GM12878 (cell line): ENCODE measurements around the gene ADD1. TPM values are rescaled to one million over a fixed set of nuclear protein-coding genes. Genes with fewer than 3 reads are reported as not detected.
A peak's percentile ranks its signal among the peaks of the same experiment; 100 is the strongest.

Source experiments
- ATAC-seq: fragments of 200-7000 bp; cut with Tn5 transposase; 3 replicates; pipeline ENCODE4 v1.9.1; 2020; ENCODE audit warnings: mild to moderate bottlenecking, moderate library complexity
- BruUV-seq: library from RNA; stranded (reverse); fragments of 400-500 nt; replicated peaks from 2 replicates; lab custom pipeline; 2021; lab: Mats Ljungman, UMichigan
- CTCF ChIA-PET: fragments of 300-600 bp; sonication (Branson Sonifier 250); formaldehyde crosslinking; extraction: SDS; loops from one replicate; lab custom pipeline; 2021; ENCODE audit warnings: inconsistent platforms; lab: Yijun Ruan, JAX
- POLR2A ChIA-PET: fragments of 350-600 bp; formaldehyde crosslinking; extraction: SDS; loops from one replicate; lab custom pipeline; 2021; ENCODE audit warnings: inconsistent platforms; lab: Charles Lee
- RAD21 ChIA-PET: fragments of 300-600 bp; sonication (Branson Sonifier 250); formaldehyde crosslinking; loops from one replicate; lab custom pipeline; 2023; ENCODE audit warnings: antibody characterized with exemption; ENCODE audit not compliant: unreplicated experiment; lab: Charles Lee
- SMC1A ChIA-PET: fragments of 300-600 bp; sonication (Branson Sonifier 250); formaldehyde crosslinking; loops from one replicate; lab custom pipeline; 2023; ENCODE audit not compliant: unreplicated experiment, uncharacterized antibody; lab: Charles Lee
- DNase-seq: peaks from one replicate; pipeline ENCODE4 v3.0.0-alpha.2; 2011; ENCODE audit warnings: low read depth, low spot score
- FAIRE-seq: peaks from 3 replicates; lab custom pipeline; 2011; peaks lifted over from hg19 to GRCh38; lab: Jason Lieb, UNC
- H2AFZ ChIP-seq: 2 replicates; pipeline ENCODE4 v1.6.0; 2011; ENCODE audit warnings: low read depth, low read length, control low read depth; ENCODE audit not compliant: control insufficient read depth
- H3K27ac ChIP-seq: 2 replicates; pipeline ENCODE4 v1.5.1; 2011; ENCODE audit warnings: control low read depth; ENCODE audit not compliant: control insufficient read depth, insufficient read depth
- H3K27me3 ChIP-seq, 2 experiments: replicated peaks in 1 of 2; 2 replicates each; pipeline versions ENCODE4 v1.6.0 to v1.6.1; 2011; ENCODE audit warnings: low read length in 1 of 2; ENCODE audit not compliant: control insufficient read depth in 2 of 2, insufficient read depth in 2 of 2
- H3K36me3 ChIP-seq, 2 experiments: 2 replicates each; pipeline ENCODE4 v1.5.1; 2011; ENCODE audit warnings: low read length in 1 of 2; ENCODE audit not compliant: control insufficient read depth in 2 of 2, insufficient read depth in 2 of 2
- H3K4me1 ChIP-seq: 2 replicates; pipeline ENCODE4 v1.6.1; 2011; ENCODE audit warnings: mild to moderate bottlenecking, low read length, moderate library complexity, mixed read lengths; ENCODE audit not compliant: control insufficient read depth, insufficient read depth
- H3K4me2 ChIP-seq: 2 replicates; pipeline ENCODE4 v1.6.0; 2011; ENCODE audit warnings: control low read depth; ENCODE audit not compliant: control insufficient read depth, insufficient read depth
- H3K4me3 ChIP-seq: fragments of 200-600 bp; sonication (generic); 2 replicates; pipeline ENCODE4 v1.5.1; 2016
- H3K79me2 ChIP-seq: 2 replicates; pipeline ENCODE4 v1.6.0; 2011; ENCODE audit warnings: low read length; ENCODE audit not compliant: control insufficient read depth, insufficient read depth
- H3K9ac ChIP-seq: 2 replicates; pipeline ENCODE4 v1.8.0; 2011; ENCODE audit warnings: low read length, control low read depth, mixed read lengths; ENCODE audit not compliant: control insufficient read depth, insufficient read depth
- H3K9me3 ChIP-seq: replicated peaks from 3 replicates; pipeline ENCODE4 v1.5.1; 2011; ENCODE audit warnings: mild to moderate bottlenecking, low read length; ENCODE audit not compliant: control insufficient read depth, insufficient read depth
- H4K20me1 ChIP-seq: 2 replicates; pipeline ENCODE4 v1.6.0; 2011; ENCODE audit not compliant: control insufficient read depth, insufficient read depth
- CHD1 ChIP-seq: IDR thresholded peaks from 2 replicates; pipeline ENCODE4 v1.6.1; 2012; ENCODE audit warnings: low read depth, low read length, improper control_type of control experiment
- IKZF1 ChIP-seq: fragments of 450-650 bp; conservative IDR thresholded peaks from 2 replicates; pipeline ENCODE4 v1.6.1; 2017; ENCODE audit warnings: antibody characterized with exemption, mild to moderate bottlenecking
- KDM1A ChIP-seq: fragments of 200-600 bp; sonication (generic); IDR thresholded peaks from 2 replicates; pipeline ENCODE4 v1.6.1; 2016; ENCODE audit warnings: borderline replicate concordance
- MTA2 ChIP-seq: fragments of 450-650 bp; IDR thresholded peaks from 2 replicates; pipeline ENCODE4 v1.6.1; 2016; ENCODE audit warnings: low read depth, mild to moderate bottlenecking, moderate library complexity
- NR2F1 ChIP-seq: fragments of 450-650 bp; conservative IDR thresholded peaks from 2 replicates; pipeline ENCODE4 v1.6.1; 2017; ENCODE audit warnings: mild to moderate bottlenecking
- ZNF24 ChIP-seq: fragments of 450-650 bp; IDR thresholded peaks from 2 replicates; pipeline ENCODE4 v1.6.1; 2017; ENCODE audit warnings: antibody characterized with exemption, mild to moderate bottlenecking
- WGBS: methylation state at CpG from one replicate; pipeline ENCODE4 v1.1.6; 2016; ENCODE audit warnings: low lambda C conversion rate; ENCODE audit not compliant: insufficient replicate concordance, insufficient coverage; ENCODE audit errors: missing lambda C conversion rate; 5-methylcytosine and 5-hydroxymethylcytosine counted together
- in situ Hi-C: fragments of 300-500 bp; cut with MboI; formaldehyde crosslinking; loops from 9 replicates; pipeline ENCODE4 v1.14.3; 2018; ENCODE audit warnings: mixed read lengths
- intact Hi-C: fragments of 100-400 bp; cut with micrococcal nuclease; formaldehyde crosslinking; loops from one replicate; pipeline ENCODE4 v1.14.2; 2022; ENCODE audit not compliant: unreplicated experiment
- polyA plus RNA-seq, 11 experiments: library from polyadenylated mRNA; depleted of rRNA in 4 of 11; unstranded in 6 of 11; stranded (reverse) in 5 of 11; fragments of >200 nt; fragmentation: Nextera tagmentation in 4 of 11; fragmentation: Illumina TruSeq in 1 of 11; extraction: Ambion mirVana in 4 of 11; extraction: Trizol in 1 of 11; gene quantifications; 1 replicate in 1 of 11; 2 replicates in 10 of 11; pipeline versions ENCODE4 v1.2.1 to v1.2.3, GENCODE V29; 2011 to 2016; ENCODE audit warnings: inconsistent platforms in 2 of 11, missing spikeins in 2 of 11, low read depth in 1 of 11
- total RNA-seq, 4 experiments: library from RNA; depleted of rRNA in 3 of 4; stranded (reverse); fragments of >200 nt in 3 of 4; fragmentation: Illumina TruSeq in 1 of 4; extraction: Trizol in 1 of 4; gene quantifications; 2 replicates each; pipeline versions ENCODE4 v1.2.1 to v1.2.3, GENCODE V29; 2013 to 2021
- TF ChIP-seq, protein P1 (sequence below): fragments of 450-650 bp; conservative IDR thresholded peaks from 2 replicates; pipeline ENCODE4 v1.6.1; 2017; ENCODE audit warnings: mild to moderate bottlenecking, moderate library complexity

The ADD1 gene
- total and polyA plus RNA-seq, 10 of the 15 experiments (the other 5 are each of a cell fraction or from before 2014, with no cell fraction given) = 21.6 to 182 (median 105) TPM

- no peak for FAIRE-seq
Measured at GRCh38 chr4:2805712-2806389, 37.8 kb upstream of the ADD1 start.

GRCh38 chr4:2806390-2807355 is 37.0 kb upstream of the ADD1 start:
- WGBS = 45% methylated on average over 28 of the region's 28 CpGs
- no peaks in the 10 kb centered on the region; a peak in 2 of 4 replicates for H3K36me3 ChIP-seq
- peak; percentile 29 for ATAC-seq
- no TSS peak for BruUV-seq
- ChIA-PET CTCF (no interaction called here), POLR2A (interaction anchor here (1.5 kb wide), 1 partner anchor 10 kb away, joined by 3 read pairs; no protein-coding TSS in a partner anchor), RAD21 (no interaction called here), SMC1A (no interaction called here)
- H3K9me3 ChIP-seq = no peaks in the 10 kb centered on the region
- no peak for FAIRE-seq
- TF ChIP-seq KDM1A = no peak
- TF ChIP-seq NR2F1 = no peak
- TF ChIP-seq ZNF24 = peak; percentile 83
- TF ChIP-seq, protein P1, sequence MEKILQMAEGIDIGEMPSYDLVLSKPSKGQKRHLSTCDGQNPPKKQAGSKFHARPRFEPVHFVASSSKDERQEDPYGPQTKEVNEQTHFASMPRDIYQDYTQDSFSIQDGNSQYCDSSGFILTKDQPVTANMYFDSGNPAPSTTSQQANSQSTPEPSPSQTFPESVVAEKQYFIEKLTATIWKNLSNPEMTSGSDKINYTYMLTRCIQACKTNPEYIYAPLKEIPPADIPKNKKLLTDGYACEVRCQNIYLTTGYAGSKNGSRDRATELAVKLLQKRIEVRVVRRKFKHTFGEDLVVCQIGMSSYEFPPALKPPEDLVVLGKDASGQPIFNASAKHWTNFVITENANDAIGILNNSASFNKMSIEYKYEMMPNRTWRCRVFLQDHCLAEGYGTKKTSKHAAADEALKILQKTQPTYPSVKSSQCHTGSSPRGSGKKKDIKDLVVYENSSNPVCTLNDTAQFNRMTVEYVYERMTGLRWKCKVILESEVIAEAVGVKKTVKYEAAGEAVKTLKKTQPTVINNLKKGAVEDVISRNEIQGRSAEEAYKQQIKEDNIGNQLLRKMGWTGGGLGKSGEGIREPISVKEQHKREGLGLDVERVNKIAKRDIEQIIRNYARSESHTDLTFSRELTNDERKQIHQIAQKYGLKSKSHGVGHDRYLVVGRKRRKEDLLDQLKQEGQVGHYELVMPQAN = no peak
- H3K27me3 ChIP-seq = no peaks in the 10 kb centered on the region
- H3K4me1 ChIP-seq = peaks cover 35% of the 10 kb centered on the region
- H2AFZ ChIP-seq = no peak overlapping the region
- H3K27ac ChIP-seq = no peak overlapping the region
- H3K9ac ChIP-seq = peak overlapping the region; percentile 30; the same call in 1 of the 2 replicates
- peaks cover 17% of the 10 kb centered on the region for H3K79me2 ChIP-seq
- peak overlapping the region; percentile 65; the same call in 1 of the 2 replicates for H3K4me2 ChIP-seq
- H4K20me1 ChIP-seq = no peaks in the 10 kb centered on the region
- H3K4me3 ChIP-seq = no peak overlapping the region
- no peak for DNase-seq
- in situ Hi-C loops (no loop called here), intact Hi-C loops (no loop called here)

More at GRCh38 chr4:2805712-2806389, 37.8 kb upstream of the ADD1 start:
- no peak overlapping the region for H2AFZ ChIP-seq
- SMC1A ChIA-PET = interaction anchor here (1.1 kb wide), 1 partner anchor 39 kb away, joined by 3 read pairs; no protein-coding TSS in a partner anchor
- TF ChIP-seq IKZF1 = 0 out of 2 replicates have a peak, but pooled peaks have one; percentile 19
- TF ChIP-seq MTA2 = no peak
- no peak for TF ChIP-seq CHD1
- TF ChIP-seq, all 136 proteins: peak for 1
- no TSS peak for BruUV-seq
- Histone ChIP-seq H3K4me3 (no peak overlapping the region; the same call in 1 of the 2 replicates), H3K4me2 (peak overlapping the region; percentile 65), H3K79me2 (peaks cover 22% of the 10 kb centered on the region), H3K27ac (no peak overlapping the region), H3K27me3 (no peaks in the 10 kb centered on the region), H3K4me1 (peaks cover 35% of the 10 kb centered on the region), H3K9me3 (no peaks in the 10 kb centered on the region), H4K20me1 (no peaks in the 10 kb centered on the region), H3K36me3 (no peaks in the 10 kb centered on the region; a peak in 2 of 4 replicates), H3K9ac (peak overlapping the region; percentile 30; the same call in 1 of the 2 replicates)
- POLR2A ChIA-PET = interaction anchor here (1.5 kb wide), 1 partner anchor 9 kb away, joined by 3 read pairs; no protein-coding TSS in a partner anchor
- WGBS = 36% methylated on average over 17 of the region's 20 CpGs
- in situ Hi-C loops = no loop called here
- CTCF ChIA-PET = interaction anchor here (0.7 kb wide), 1 partner anchor 52 kb away, joined by 3 read pairs; no protein-coding TSS in a partner anchor
- intact Hi-C loops = no loop called here
- ATAC-seq (no peak), DNase-seq (no peak)
- RAD21 ChIA-PET = no interaction called here
